K562 (cell line): ENCODE results near the gene MYRFL. TPM values are rescaled to one million over a fixed set of nuclear protein-coding genes. Genes with fewer than 3 reads are reported as not detected.

Experiments
- ATAC-seq: fragments of 200-7000 bp; cut with Tn5 transposase; 3 replicates; pipeline ENCODE4 v1.9.1; 2020; ENCODE audit warnings: moderate library complexity
- BruUV-seq: library from RNA; stranded (reverse); fragments of 400-500 nt; replicated peaks from 2 replicates; lab custom pipeline; 2021; lab: Mats Ljungman, UMichigan
- CTCF ChIA-PET: fragments of 300-600 bp; formaldehyde crosslinking; extraction: SDS; loops from one replicate; lab custom pipeline; 2021; ENCODE audit warnings: low intra/inter-chr PET ratio; lab: Yijun Ruan, JAX
- POLR2A ChIA-PET: fragments of 300-600, 350-650 bp; sonication (Branson Sonifier 250); formaldehyde crosslinking; extraction: SDS; loops from one replicate; lab custom pipeline; 2021; ENCODE audit warnings: antibody characterized with exemption, inconsistent platforms; lab: Yijun Ruan, JAX
- DNase-seq, 4 experiments: peaks; one replicate each; pipeline versions ENCODE4 v3.0.0 to v3.0.0-alpha.2; 2011 to 2018; ENCODE audit warnings: low spot score in 3 of 4, mixed read lengths in 3 of 4; ENCODE audit errors: extremely low read depth in 1 of 4
- FAIRE-seq: peaks from 2 replicates; lab custom pipeline; 2011; peaks lifted over from hg19 to GRCh38; lab: Jason Lieb, UNC
- H2AFZ ChIP-seq: 2 replicates; pipeline ENCODE4 v1.6.0; 2011; ENCODE audit warnings: low read depth, low read length, control low read depth, inconsistent platforms
- H3K27ac ChIP-seq: fragments of 200-600 bp; 3 replicates; pipeline ENCODE4 v1.8.0; 2011; ENCODE audit warnings: low read depth, mild to moderate bottlenecking, control low read depth, inconsistent platforms, low read length, moderate library complexity, mixed read lengths; ENCODE audit errors: extremely low read depth
- H3K27me3 ChIP-seq, 2 experiments: fragments of 300-600 bp in 1 of 2; 2 replicates in 1 of 2; 3 replicates in 1 of 2; pipeline versions ENCODE4 v1.6.0 to v1.8.0; 2011; ENCODE audit warnings: inconsistent platforms in 2 of 2, low read length in 2 of 2, mild to moderate bottlenecking in 1 of 2, mixed read lengths in 1 of 2, moderate library complexity in 1 of 2; ENCODE audit not compliant: control insufficient read depth in 2 of 2, insufficient read depth in 2 of 2
- H3K36me3 ChIP-seq: fragments of 300-600 bp; 3 replicates; pipeline ENCODE4 v1.8.0; 2011; ENCODE audit warnings: mild to moderate bottlenecking, low read length, inconsistent platforms; ENCODE audit not compliant: control insufficient read depth, insufficient read depth
- H3K4me1 ChIP-seq, 2 experiments: fragments of 200-600 bp in 1 of 2; replicated peaks in 1 of 2; 2 replicates in 1 of 2; 3 replicates in 1 of 2; pipeline versions ENCODE4 v1.5.1 to v1.8.0; 2011; ENCODE audit warnings: inconsistent platforms in 2 of 2, low read length in 2 of 2, mild to moderate bottlenecking in 1 of 2, mixed read lengths in 1 of 2, moderate library complexity in 1 of 2; ENCODE audit not compliant: control insufficient read depth in 2 of 2, insufficient read depth in 2 of 2
- H3K4me2 ChIP-seq: 2 replicates; pipeline ENCODE4 v1.6.1; 2011; ENCODE audit warnings: low read length, control low read depth, inconsistent platforms, mixed read lengths; ENCODE audit not compliant: insufficient read depth
- H3K4me3 ChIP-seq: fragments of 200-600 bp; sonication (generic), shearing (Covaris generic); 2 replicates; pipeline ENCODE4 v1.5.1; 2016; ENCODE audit warnings: control low read depth, inconsistent platforms
- H3K79me2 ChIP-seq: fragments of 200-600 bp; 3 replicates; pipeline ENCODE4 v1.8.0; 2011; ENCODE audit warnings: low read length, inconsistent platforms; ENCODE audit not compliant: control insufficient read depth, insufficient read depth
- H3K9ac ChIP-seq, 2 experiments: 2 replicates each; pipeline versions ENCODE4 v1.6.0 to v1.6.1; 2011; ENCODE audit warnings: low read depth in 2 of 2, low read length in 2 of 2, control low read depth in 1 of 2, inconsistent platforms in 1 of 2, mild to moderate bottlenecking in 1 of 2, mixed read lengths in 1 of 2; ENCODE audit not compliant: insufficient read depth in 1 of 2
- H3K9me1 ChIP-seq: one replicate; pipeline ENCODE4 v1.6.0; 2011; ENCODE audit warnings: inconsistent platforms, mild to moderate bottlenecking, low read length, moderate library complexity; ENCODE audit not compliant: control insufficient read depth, insufficient read depth
- H3K9me3 ChIP-seq: replicated peaks from 2 replicates; pipeline ENCODE4 v1.5.1; 2011; ENCODE audit warnings: low read depth, low read length, inconsistent platforms; ENCODE audit not compliant: control insufficient read depth, insufficient read depth
- H4K20me1 ChIP-seq: replicated peaks from 2 replicates; pipeline ENCODE4 v1.6.1; 2011; ENCODE audit warnings: low read length, inconsistent platforms, mixed read lengths; ENCODE audit not compliant: control insufficient read depth, insufficient read depth
- BDP1 ChIP-seq: IDR thresholded peaks from 3 replicates; pipeline ENCODE4 v1.6.1; 2011; ENCODE audit not compliant: insufficient read length, insufficient read depth
- CC2D1A ChIP-seq: fragments of 450-650 bp; IDR thresholded peaks from 2 replicates; pipeline ENCODE4 v1.6.1; 2017; ENCODE audit warnings: mild to moderate bottlenecking
- MAFF ChIP-seq: IDR thresholded peaks from 2 replicates; pipeline ENCODE4 v1.6.1; 2012; ENCODE audit warnings: low read length, improper control_type of control experiment
- NR1H2 ChIP-seq: sonication (generic); formaldehyde crosslinking; IDR thresholded peaks from 2 replicates; pipeline ENCODE4 v1.4.0; 2020; ENCODE audit warnings: mild to moderate bottlenecking, missing genetic modification reagents
- SNRNP70 ChIP-seq: fragments of 200-400 bp; formaldehyde crosslinking; optimal IDR thresholded peaks from 2 replicates; pipeline ENCODE3; 2017; ENCODE audit warnings: low read depth, low read length
- ZBTB26 ChIP-seq: fragments of 450-650 bp; formaldehyde crosslinking; IDR thresholded peaks from 2 replicates; pipeline ENCODE4 v1.4.0; 2022; ENCODE audit warnings: missing genetic modification characterization
- WGBS: fragments of 100-300 bp; shearing (Covaris generic); methylation state at CpG from one replicate; pipeline ENCODE4 v1.1.6; 2016; ENCODE audit warnings: low coverage, mixed read lengths; ENCODE audit not compliant: insufficient coverage; ENCODE audit errors: missing lambda C conversion rate; 5-methylcytosine and 5-hydroxymethylcytosine counted together
- in situ Hi-C: fragments of 300-500 bp; cut with MboI; formaldehyde crosslinking; loops from 4 replicates; pipeline ENCODE4 v1.15.0; 2018; ENCODE audit warnings: inconsistent platforms, mixed read lengths
- intact Hi-C: fragments of 100-400 bp; cut with micrococcal nuclease; formaldehyde crosslinking; loops from 2 replicates; pipeline ENCODE4 v1.14.2; 2022
- polyA plus RNA-seq, 8 experiments: library from polyadenylated mRNA; depleted of rRNA in 4 of 8; stranded (reverse) in 5 of 8; unstranded in 3 of 8; fragments of >200 nt; fragmentation: Nextera tagmentation in 2 of 8; fragmentation: Illumina TruSeq in 1 of 8; extraction: Ambion mirVana in 2 of 8; extraction: Trizol in 1 of 8; gene quantifications; 2 replicates each; pipeline versions ENCODE4 v1.2.1 to v1.2.3, GENCODE V29; 2011 to 2014; ENCODE audit warnings: inconsistent platforms in 1 of 8, missing spikeins in 1 of 8
- total RNA-seq, 7 experiments: library from RNA; depleted of rRNA in 6 of 7; stranded (reverse); fragments of >200 nt in 6 of 7; fragmentation: Illumina TruSeq in 2 of 7; extraction: Trizol in 2 of 7; gene quantifications; 2 replicates each; pipeline versions ENCODE4 v1.2.1 to v1.2.3, GENCODE V29; 2011 to 2021; ENCODE audit warnings: low replicate concordance in 1 of 7
- TF ChIP-seq, protein P1 (sequence below): fragments of 450-650 bp; IDR thresholded peaks from 2 replicates; pipeline ENCODE4 v1.6.1; 2016; ENCODE audit warnings: mild to moderate bottlenecking, moderate library complexity
- TF ChIP-seq, protein P2 (sequence below), 2 experiments: IDR thresholded peaks; 2 replicates each; pipeline ENCODE4 v1.6.1; 2012; ENCODE audit warnings: improper control_type of control experiment in 2 of 2, low read depth in 2 of 2, low read length in 2 of 2, borderline replicate concordance in 1 of 2

Gene MYRFL
- total and polyA plus RNA-seq, 9 of the 15 experiments (the other 6 are each of a cell fraction or from before 2014, with no cell fraction given), result not detected

- H3K9me3 ChIP-seq, result no peaks in the 10 kb centered on the region
- no TSS peak for BruUV-seq
- no peak for TF ChIP-seq BDP1
- TF ChIP-seq ZBTB26 (CRISPR knock-in tag), result no peak
- TF ChIP-seq, protein P1, sequence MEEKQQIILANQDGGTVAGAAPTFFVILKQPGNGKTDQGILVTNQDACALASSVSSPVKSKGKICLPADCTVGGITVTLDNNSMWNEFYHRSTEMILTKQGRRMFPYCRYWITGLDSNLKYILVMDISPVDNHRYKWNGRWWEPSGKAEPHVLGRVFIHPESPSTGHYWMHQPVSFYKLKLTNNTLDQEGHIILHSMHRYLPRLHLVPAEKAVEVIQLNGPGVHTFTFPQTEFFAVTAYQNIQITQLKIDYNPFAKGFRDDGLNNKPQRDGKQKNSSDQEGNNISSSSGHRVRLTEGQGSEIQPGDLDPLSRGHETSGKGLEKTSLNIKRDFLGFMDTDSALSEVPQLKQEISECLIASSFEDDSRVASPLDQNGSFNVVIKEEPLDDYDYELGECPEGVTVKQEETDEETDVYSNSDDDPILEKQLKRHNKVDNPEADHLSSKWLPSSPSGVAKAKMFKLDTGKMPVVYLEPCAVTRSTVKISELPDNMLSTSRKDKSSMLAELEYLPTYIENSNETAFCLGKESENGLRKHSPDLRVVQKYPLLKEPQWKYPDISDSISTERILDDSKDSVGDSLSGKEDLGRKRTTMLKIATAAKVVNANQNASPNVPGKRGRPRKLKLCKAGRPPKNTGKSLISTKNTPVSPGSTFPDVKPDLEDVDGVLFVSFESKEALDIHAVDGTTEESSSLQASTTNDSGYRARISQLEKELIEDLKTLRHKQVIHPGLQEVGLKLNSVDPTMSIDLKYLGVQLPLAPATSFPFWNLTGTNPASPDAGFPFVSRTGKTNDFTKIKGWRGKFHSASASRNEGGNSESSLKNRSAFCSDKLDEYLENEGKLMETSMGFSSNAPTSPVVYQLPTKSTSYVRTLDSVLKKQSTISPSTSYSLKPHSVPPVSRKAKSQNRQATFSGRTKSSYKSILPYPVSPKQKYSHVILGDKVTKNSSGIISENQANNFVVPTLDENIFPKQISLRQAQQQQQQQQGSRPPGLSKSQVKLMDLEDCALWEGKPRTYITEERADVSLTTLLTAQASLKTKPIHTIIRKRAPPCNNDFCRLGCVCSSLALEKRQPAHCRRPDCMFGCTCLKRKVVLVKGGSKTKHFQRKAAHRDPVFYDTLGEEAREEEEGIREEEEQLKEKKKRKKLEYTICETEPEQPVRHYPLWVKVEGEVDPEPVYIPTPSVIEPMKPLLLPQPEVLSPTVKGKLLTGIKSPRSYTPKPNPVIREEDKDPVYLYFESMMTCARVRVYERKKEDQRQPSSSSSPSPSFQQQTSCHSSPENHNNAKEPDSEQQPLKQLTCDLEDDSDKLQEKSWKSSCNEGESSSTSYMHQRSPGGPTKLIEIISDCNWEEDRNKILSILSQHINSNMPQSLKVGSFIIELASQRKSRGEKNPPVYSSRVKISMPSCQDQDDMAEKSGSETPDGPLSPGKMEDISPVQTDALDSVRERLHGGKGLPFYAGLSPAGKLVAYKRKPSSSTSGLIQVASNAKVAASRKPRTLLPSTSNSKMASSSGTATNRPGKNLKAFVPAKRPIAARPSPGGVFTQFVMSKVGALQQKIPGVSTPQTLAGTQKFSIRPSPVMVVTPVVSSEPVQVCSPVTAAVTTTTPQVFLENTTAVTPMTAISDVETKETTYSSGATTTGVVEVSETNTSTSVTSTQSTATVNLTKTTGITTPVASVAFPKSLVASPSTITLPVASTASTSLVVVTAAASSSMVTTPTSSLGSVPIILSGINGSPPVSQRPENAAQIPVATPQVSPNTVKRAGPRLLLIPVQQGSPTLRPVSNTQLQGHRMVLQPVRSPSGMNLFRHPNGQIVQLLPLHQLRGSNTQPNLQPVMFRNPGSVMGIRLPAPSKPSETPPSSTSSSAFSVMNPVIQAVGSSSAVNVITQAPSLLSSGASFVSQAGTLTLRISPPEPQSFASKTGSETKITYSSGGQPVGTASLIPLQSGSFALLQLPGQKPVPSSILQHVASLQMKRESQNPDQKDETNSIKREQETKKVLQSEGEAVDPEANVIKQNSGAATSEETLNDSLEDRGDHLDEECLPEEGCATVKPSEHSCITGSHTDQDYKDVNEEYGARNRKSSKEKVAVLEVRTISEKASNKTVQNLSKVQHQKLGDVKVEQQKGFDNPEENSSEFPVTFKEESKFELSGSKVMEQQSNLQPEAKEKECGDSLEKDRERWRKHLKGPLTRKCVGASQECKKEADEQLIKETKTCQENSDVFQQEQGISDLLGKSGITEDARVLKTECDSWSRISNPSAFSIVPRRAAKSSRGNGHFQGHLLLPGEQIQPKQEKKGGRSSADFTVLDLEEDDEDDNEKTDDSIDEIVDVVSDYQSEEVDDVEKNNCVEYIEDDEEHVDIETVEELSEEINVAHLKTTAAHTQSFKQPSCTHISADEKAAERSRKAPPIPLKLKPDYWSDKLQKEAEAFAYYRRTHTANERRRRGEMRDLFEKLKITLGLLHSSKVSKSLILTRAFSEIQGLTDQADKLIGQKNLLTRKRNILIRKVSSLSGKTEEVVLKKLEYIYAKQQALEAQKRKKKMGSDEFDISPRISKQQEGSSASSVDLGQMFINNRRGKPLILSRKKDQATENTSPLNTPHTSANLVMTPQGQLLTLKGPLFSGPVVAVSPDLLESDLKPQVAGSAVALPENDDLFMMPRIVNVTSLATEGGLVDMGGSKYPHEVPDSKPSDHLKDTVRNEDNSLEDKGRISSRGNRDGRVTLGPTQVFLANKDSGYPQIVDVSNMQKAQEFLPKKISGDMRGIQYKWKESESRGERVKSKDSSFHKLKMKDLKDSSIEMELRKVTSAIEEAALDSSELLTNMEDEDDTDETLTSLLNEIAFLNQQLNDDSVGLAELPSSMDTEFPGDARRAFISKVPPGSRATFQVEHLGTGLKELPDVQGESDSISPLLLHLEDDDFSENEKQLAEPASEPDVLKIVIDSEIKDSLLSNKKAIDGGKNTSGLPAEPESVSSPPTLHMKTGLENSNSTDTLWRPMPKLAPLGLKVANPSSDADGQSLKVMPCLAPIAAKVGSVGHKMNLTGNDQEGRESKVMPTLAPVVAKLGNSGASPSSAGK, result no peak
- no peak for TF ChIP-seq CC2D1A
- TF ChIP-seq, protein P2, sequence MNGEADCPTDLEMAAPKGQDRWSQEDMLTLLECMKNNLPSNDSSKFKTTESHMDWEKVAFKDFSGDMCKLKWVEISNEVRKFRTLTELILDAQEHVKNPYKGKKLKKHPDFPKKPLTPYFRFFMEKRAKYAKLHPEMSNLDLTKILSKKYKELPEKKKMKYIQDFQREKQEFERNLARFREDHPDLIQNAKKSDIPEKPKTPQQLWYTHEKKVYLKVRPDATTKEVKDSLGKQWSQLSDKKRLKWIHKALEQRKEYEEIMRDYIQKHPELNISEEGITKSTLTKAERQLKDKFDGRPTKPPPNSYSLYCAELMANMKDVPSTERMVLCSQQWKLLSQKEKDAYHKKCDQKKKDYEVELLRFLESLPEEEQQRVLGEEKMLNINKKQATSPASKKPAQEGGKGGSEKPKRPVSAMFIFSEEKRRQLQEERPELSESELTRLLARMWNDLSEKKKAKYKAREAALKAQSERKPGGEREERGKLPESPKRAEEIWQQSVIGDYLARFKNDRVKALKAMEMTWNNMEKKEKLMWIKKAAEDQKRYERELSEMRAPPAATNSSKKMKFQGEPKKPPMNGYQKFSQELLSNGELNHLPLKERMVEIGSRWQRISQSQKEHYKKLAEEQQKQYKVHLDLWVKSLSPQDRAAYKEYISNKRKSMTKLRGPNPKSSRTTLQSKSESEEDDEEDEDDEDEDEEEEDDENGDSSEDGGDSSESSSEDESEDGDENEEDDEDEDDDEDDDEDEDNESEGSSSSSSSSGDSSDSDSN (IDR thresholded peaks at IDR 0.05; ENCODE audit: borderline replicate concordance in 1 of 2, low read depth in 2 of 2, low read length in 2 of 2), result no peak
- no peak for TF ChIP-seq SNRNP70
- no peak for TF ChIP-seq NR1H2
- TF ChIP-seq MAFF, result no peak
These were observed 56.7 kb downstream of the MYRFL start for GRCh38 chr12:69881771-69882170.

More at GRCh38 chr12:69881771-69882170, 56.7 kb downstream of the MYRFL start:
- POLR2A ChIA-PET, result interaction anchor here (0.6 kb wide), 1 partner anchor 550 kb away, joined by 3 read pairs; no protein-coding TSS in a partner anchor
- DNase-seq (no peak), FAIRE-seq (no peak), ATAC-seq (no peak)
- no peaks in the 10 kb centered on the region; the same call in 1 of the 2 replicates for H4K20me1 ChIP-seq
- no peaks in the 10 kb centered on the region for H3K36me3 ChIP-seq
- H3K4me3 ChIP-seq, result no peak overlapping the region
- H3K27ac ChIP-seq, result no peak overlapping the region
- H2AFZ ChIP-seq, result no peak overlapping the region
- no peaks in the 10 kb centered on the region for H3K79me2 ChIP-seq
- CTCF ChIA-PET, result no interaction called here
- peaks cover 0 to 7% of the 10 kb centered on the region in 2 experiments; a peak in 2 of 5 replicates for H3K4me1 ChIP-seq
- no peak overlapping the region for H3K4me2 ChIP-seq
- H3K27me3 ChIP-seq, result peaks cover 3 to 18% of the 10 kb centered on the region in 2 experiments; a peak in 3 of 5 replicates
- 2% methylated on average over 3 of the region's 3 CpGs for WGBS
- H3K9ac ChIP-seq, result no peak overlapping the region
- H3K9me1 ChIP-seq, result no peaks in the 10 kb centered on the region
- in situ Hi-C loops (no loop called here), intact Hi-C loops (no loop called here)
